Measurements from ENCODE around the gene GBA2.

The GBA2 gene

DNA sequence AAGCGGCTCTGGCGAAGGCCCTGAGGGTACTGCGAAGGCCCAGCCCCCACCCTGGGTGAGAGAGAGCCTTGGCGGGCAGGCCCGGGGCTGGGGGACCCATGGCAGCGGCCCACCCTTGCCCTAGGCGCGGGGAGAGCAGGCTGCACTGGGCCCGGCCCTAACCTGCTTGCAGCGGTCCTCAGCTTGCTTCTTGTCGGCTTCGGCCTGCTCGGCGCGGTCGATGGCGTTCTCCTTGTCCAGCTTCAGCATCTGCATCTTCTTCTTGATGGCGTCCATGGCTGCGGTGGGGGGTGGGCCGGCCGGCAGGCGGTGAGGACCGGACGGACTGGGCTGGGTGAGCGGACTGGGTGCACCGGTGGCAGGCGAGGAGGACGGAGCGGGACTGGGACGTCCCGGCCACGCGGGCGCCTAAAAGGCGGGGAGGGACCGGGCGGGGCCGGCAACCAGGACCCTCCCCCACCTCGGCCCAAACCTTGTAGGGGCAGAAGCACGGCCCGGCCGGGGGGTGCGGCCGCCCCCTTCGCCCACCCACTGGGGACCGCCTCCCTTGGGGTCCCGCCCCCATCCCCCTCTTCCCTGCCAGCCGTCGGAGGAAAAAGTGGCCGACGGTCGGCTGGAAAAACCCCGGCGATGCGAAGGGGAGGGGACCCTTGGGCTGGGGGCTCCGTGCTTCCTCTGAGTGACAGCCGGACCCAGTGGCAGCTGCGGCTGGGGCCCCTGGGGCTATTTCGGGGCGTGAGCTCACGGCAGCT is 59.3 kb downstream of the GBA2 start, which contains the start of gene TPM2:
TPM2 (minus strand) TSS at position 384 of the 752 bp plus-strand sequence; CDS start at position 276, 108 bp downstream.
- peak; percentile 81 for DNase-seq

DNA sequence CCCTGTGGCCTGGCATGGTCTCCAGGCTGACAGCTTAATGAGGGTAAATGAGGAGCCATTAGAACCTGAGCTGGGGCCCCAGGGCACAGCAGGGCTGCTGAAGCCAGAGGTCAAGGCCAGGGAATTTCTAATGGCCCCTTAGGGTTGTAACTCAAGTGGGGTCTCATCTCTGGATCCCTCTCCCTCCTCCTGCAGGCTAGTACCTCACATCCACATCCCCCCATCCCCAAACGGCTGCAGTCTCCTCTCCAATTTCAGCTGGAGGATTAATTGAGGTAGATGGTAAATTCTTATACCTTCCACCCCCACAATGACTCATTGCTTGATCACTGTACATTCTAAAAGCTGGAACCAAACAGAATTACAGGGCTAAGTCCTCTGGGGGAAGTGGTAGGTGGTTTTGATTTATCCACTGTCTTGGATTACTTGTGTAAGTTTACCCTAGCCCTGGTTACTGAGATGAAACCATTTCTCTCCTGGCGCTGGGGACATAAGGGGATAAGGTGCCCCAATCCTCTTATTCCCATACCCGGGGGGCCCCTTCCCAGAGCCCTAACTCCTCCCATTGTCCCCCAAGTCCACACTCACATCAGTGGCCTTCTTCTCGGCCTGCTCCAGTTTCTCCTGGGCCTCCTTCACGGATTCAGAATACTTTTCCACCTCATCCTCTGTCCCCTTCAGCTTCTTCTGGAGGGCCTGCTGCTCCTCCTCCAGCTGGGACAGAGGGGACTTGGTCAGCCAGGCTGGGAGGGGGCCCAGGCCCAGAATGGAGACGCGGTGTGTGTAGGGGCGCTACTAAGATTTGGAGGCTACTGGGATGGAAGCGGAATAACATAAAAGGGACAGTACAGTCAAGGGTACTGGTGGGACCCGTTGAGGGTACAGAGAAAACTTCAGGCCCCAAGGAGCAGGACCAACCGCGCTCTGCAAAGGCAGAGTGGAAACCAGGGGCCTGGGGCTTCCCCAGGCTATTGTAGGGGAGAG is 60.2 kb downstream of the GBA2 start:
- DNase-seq: no peak

DNA sequence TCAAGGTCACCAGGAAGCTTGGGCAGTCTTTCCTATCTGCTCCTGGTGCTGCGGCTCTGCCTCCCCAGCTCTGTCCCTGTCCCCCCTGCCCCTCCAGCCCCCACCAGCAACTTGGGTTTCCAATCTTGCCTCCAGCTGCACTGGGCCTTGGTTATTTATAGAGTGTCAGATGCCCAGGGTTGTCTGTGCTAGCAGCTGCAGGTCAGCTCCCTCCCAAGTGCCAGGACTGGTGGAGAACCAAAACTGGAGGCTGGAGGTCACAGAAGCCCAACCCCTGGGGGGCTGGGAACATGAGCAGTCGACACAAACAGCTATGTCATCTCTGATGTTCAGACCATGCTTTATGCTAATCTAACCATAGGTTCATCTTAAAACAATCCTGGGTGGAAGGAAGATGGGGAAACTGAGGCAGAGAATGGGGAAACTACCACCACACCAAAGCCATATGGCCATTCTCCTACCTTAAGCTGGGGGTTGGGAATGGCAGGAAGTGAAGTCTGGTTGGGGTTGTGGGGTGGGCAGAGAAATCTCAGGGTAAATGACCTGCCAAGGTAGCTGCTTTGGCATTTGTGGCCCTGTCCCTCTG is 61.0 kb downstream of the GBA2 start:
- DNase-seq: no peak

DNA sequence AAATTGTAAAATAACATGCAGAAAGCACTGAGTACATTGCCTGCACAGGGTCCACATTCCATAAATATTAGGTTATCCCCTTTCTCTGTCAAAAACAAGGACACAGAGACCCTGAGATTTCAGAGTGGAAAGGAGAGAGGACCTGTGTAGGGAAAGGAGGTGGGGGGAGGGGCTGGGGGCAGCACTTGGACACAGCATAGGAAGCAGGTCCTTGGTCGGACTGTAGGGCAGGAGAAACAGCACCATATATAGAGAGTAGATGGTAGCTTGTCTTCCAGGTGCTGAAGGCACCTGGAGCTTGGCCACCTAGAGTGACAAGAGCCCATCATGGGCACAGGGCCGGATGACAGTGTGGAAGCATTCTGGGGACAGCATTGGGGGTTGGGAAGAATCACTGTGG is 61.7 kb downstream of the GBA2 start:
- DNase-seq: no peak

Data from 8988T (cell line).